Measurements from ENCODE around the gene NRG3.

NRG3 gene

DNA sequence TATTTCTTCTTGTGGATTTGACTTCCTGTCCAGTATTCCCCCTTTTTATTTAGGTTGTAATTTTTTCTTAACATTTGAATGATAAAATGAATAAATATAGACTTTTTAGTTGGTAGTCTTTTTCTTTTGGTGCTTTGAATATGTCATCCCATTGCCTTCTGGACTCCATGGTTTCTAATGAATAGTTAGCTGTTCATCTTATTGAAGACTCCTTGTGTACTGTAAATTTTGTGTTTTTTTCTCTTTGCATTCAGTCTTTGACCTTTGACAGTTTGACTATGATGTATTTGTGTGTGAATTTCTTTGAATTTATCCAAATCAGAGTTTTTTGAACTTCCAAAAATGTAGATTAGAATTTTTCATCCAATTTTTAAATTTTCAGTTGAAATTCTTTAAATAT is 554.3 kb downstream of the NRG3 start:
- TF ChIP-seq, protein P1, sequence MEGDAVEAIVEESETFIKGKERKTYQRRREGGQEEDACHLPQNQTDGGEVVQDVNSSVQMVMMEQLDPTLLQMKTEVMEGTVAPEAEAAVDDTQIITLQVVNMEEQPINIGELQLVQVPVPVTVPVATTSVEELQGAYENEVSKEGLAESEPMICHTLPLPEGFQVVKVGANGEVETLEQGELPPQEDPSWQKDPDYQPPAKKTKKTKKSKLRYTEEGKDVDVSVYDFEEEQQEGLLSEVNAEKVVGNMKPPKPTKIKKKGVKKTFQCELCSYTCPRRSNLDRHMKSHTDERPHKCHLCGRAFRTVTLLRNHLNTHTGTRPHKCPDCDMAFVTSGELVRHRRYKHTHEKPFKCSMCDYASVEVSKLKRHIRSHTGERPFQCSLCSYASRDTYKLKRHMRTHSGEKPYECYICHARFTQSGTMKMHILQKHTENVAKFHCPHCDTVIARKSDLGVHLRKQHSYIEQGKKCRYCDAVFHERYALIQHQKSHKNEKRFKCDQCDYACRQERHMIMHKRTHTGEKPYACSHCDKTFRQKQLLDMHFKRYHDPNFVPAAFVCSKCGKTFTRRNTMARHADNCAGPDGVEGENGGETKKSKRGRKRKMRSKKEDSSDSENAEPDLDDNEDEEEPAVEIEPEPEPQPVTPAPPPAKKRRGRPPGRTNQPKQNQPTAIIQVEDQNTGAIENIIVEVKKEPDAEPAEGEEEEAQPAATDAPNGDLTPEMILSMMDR (IDR thresholded peaks at IDR 0.05; ENCODE audit: low read depth, low read length), result no peak
- H3K4me3 ChIP-seq (ENCODE audit: low read depth, low read length), result no peak overlapping the region
- DNase-seq (ENCODE audit: low read depth, low spot score), result no peak
- in situ Hi-C loops (cut with HindIII; ENCODE audit: low sequenced_read_pairs), result no loop called here

DNA sequence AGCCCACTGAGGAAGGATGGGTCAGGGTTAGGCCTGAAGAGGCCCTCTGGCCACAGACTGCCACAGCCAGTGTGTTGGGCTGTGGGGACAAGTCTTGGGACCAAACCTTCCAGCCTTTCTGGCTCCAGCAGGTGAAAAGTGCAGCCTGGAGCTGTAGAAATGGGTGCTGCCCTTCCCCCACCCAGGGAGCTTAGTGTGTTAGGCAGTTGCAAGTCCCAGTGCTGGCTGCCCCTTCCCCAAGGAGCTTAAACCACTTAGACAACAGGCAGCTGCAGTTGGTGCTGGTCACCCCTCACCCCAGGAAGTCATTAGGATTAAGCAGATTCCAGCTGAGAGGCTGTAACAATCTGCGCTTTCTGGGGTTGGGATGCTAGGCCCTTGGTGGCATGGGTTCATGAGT is 563.3 kb downstream of the NRG3 start:
- in situ Hi-C loops (cut with HindIII; ENCODE audit: low sequenced_read_pairs), result no loop called here
- H3K4me3 ChIP-seq (ENCODE audit: low read depth, low read length), result no peak overlapping the region
- DNase-seq (ENCODE audit: low read depth, low spot score), result no peak
- TF ChIP-seq, protein P1 (IDR thresholded peaks at IDR 0.05; ENCODE audit: low read depth, low read length), result no peak

DNA sequence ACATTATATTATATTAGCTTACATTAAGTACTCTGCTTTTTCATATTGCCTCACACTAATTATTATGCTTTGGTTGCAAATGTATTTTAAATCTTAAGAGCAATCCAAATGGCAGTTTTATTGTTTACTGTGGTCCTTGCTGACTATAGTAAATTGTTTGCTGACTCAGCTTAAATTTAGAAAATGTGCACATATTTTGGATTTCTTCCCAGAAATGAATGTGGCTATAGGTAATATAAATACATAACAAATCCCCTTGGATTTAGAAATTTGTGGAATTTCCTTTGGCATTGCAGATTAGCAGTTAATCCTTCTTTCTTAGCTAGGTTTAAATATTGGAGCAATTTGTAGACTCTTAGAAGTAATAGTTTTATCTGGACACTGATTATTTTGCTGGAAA is 565.8 kb downstream of the NRG3 start:
- in situ Hi-C loops (cut with HindIII; ENCODE audit: low sequenced_read_pairs), result no loop called here
- DNase-seq (ENCODE audit: low read depth, low spot score), result no peak
- H3K4me3 ChIP-seq (ENCODE audit: low read depth, low read length), result no peak overlapping the region
- TF ChIP-seq, protein P1 (IDR thresholded peaks at IDR 0.05; ENCODE audit: low read depth, low read length), result no peak

DNA sequence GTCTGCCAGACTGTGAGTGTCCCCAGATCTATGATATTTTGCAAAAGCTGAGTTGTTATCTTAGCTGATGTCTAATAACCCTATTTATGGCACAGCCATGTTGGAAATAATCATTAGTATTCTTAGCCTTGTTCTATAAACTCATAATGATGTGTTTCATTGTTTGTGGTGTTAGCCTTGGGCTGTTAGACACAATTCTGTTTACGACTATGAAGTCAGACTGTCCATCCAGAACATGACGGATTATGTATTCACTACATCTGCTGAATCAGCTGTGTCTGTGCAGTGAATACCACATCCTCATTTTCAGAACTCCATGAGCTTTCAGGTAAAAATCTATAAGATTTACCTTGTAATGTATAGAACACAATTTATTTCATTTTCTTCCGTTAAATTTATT is 577.1 kb downstream of the NRG3 start:
- DNase-seq (ENCODE audit: low read depth, low spot score), result no peak
- H3K4me3 ChIP-seq (ENCODE audit: low read depth, low read length), result no peak overlapping the region
- in situ Hi-C loops (cut with HindIII; ENCODE audit: low sequenced_read_pairs), result no loop called here
- TF ChIP-seq, protein P1 (IDR thresholded peaks at IDR 0.05; ENCODE audit: low read depth, low read length), result no peak

DNA sequence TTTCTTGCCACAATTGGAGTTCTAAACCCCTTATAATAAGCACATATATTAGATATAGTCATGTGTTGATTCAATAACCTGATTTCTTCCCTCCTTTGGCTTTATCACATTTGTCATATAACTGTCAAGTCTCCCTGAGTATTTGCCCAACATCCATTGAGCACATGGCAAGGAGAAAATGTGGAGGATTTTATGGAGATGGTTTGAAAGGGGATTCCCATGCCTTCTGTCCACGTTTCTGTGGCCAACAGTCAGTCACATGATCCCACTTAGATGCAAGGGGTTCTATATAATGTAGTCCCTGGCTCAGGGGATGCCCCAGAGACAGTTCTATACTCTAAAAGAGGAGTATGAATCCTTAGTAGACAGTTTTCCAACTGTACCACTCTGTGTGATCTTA is 577.7 kb downstream of the NRG3 start:
- no peak overlapping the region for H3K4me3 ChIP-seq (ENCODE audit: low read depth, low read length)
- TF ChIP-seq, protein P1 (IDR thresholded peaks at IDR 0.05; ENCODE audit: low read depth, low read length), result no peak
- in situ Hi-C loops (cut with HindIII; ENCODE audit: low sequenced_read_pairs), result no loop called here
- DNase-seq (ENCODE audit: low read depth, low spot score), result no peak

DNA sequence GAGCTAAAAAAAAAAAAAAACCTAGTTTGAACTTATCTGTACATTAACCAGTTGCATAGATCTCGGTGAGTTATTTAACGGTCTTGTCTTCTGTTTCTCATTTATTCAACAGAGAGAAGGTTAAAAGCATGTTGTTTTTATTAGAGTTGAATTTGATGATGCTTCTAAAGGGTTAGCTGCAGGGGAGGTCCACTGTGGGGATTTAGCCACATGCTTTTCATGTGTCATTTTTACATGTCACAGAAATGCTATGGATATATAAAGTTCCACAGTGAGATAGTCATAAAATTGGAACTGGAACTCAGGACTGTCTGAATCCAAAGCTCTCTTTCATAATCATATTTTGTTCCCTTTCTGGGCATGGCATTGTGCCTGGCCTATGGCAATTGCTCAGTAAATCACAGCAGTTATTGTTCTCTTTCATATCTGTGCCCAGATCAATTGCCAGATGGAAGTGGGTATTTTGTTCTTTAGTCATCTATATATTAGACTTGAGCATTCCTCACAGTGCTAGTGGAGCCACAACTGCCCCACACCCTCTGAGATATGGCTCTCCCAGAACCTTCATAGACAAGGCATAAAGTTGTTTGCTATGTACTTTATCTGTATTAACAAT is 578.8 kb downstream of the NRG3 start:
- TF ChIP-seq, protein P1 (IDR thresholded peaks at IDR 0.05; ENCODE audit: low read depth, low read length), result no peak
- no peak overlapping the region for H3K4me3 ChIP-seq (ENCODE audit: low read depth, low read length)
- DNase-seq (ENCODE audit: low read depth, low spot score), result no peak
- in situ Hi-C loops (cut with HindIII; ENCODE audit: low sequenced_read_pairs), result no loop called here
